ENCODE measurements around the gene TPCN2. TPM values are rescaled to one million over a fixed set of nuclear protein-coding genes. Genes with fewer than 3 reads are reported as not detected.

Gene TPCN2
- total RNA-seq, 1 donor from 2014 or later = 9.5 TPM

DNA sequence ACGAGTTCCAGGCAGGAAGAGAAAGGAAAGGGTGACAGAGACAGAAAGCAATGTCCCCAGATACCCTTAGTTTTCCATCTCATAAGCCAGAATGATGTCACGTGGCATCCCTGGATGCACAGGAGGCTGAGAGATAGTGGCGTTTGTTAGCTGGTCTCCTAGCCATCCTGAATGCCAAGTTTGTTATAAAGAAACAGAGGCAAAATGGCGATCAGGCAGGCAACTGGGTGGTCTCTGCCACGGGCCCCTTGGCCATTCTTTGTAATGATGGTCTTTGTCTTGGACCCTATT lies 112.3 kb downstream of the TPCN2 start:
- Histone ChIP-seq H3K9me3 (ENCODE audit: insufficient read depth, low read depth, low read length) (no peaks in the 10 kb centered on the region), H3K4me2 (ENCODE audit: low read length) (no peak overlapping the region), H3K9ac (ENCODE audit: low read length) (no peak overlapping the region), H3K79me2 (ENCODE audit: insufficient read depth, low read length) (no peaks in the 10 kb centered on the region), H2AFZ (ENCODE audit: low read depth, low read length) (peak overlapping the region; percentile 20), H3K27ac (ENCODE audit: low read depth, low read length) (no peak overlapping the region), H3K4me3 (ENCODE audit: insufficient read depth, low read depth, low read length) (no peak overlapping the region), H4K20me1 (ENCODE audit: insufficient read depth, low read length) (no peaks in the 10 kb centered on the region), H3K27me3 (ENCODE audit: insufficient read depth, low read length) (no peaks in the 10 kb centered on the region), H3K36me3 (ENCODE audit: insufficient read depth, low read length) (no peaks in the 10 kb centered on the region), H3K4me1 (ENCODE audit: insufficient read depth, low read length) (peaks cover 17% of the 10 kb centered on the region)
- H3K9me3 Mint-ChIP-seq (ENCODE audit: unreplicated experiment) = peaks cover 14% of the 10 kb centered on the region
- H3K27ac Mint-ChIP-seq (ENCODE audit: unreplicated experiment) = no peak overlapping the region
- no peak overlapping the region for H3K4me3 Mint-ChIP-seq (ENCODE audit: unreplicated experiment)
- H3K36me3 Mint-ChIP-seq (ENCODE audit: low read depth, unreplicated experiment) = peaks cover 3% of the 10 kb centered on the region
- FAIRE-seq (no peak), DNase-seq (ENCODE audit: low read depth) (no peak)
- no peak for TF ChIP-seq EZH2 (IDR thresholded peaks at IDR 0.05; ENCODE audit: insufficient read depth, low read length)
- no peak for TF ChIP-seq CTCF (IDR thresholded peaks at IDR 0.05; ENCODE audit: insufficient read depth, low read depth, low read length)
- peaks cover 45% of the 10 kb centered on the region for H3K27me3 Mint-ChIP-seq (ENCODE audit: low read depth, unreplicated experiment)
- no peaks in the 10 kb centered on the region for H3K4me1 Mint-ChIP-seq (ENCODE audit: low read depth, unreplicated experiment)

DNA sequence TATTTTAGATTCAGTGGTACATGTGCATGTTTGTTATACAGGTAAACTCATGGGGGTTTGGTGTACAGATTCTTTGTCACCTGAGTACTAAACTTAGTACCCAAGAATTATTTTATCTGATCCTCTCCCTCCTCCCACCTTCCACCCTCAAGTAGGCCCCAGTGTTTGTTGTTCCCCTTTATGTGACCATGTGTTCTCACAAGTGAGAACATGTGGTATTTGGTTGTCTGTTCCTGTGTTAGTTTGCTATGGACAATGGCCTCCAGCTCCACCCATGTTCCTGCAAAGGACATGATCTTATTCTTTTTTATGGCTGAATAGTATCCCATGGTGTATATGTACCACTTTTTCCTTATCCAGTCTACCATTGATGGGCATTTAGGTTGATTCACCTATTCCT lies 113.8 kb downstream of the TPCN2 start:
- Histone ChIP-seq H3K27me3 (ENCODE audit: insufficient read depth, low read length) (no peaks in the 10 kb centered on the region), H3K27ac (ENCODE audit: low read depth, low read length) (no peak overlapping the region), H3K79me2 (ENCODE audit: insufficient read depth, low read length) (no peaks in the 10 kb centered on the region), H2AFZ (ENCODE audit: low read depth, low read length) (no peak overlapping the region), H3K9ac (ENCODE audit: low read length) (no peak overlapping the region), H3K36me3 (ENCODE audit: insufficient read depth, low read length) (no peaks in the 10 kb centered on the region), H3K4me2 (ENCODE audit: low read length) (no peak overlapping the region), H3K9me3 (ENCODE audit: insufficient read depth, low read depth, low read length) (no peaks in the 10 kb centered on the region), H4K20me1 (ENCODE audit: insufficient read depth, low read length) (no peaks in the 10 kb centered on the region), H3K4me3 (ENCODE audit: insufficient read depth, low read depth, low read length) (no peak overlapping the region), H3K4me1 (ENCODE audit: insufficient read depth, low read length) (peaks cover 16% of the 10 kb centered on the region)
- Mint-ChIP-seq H3K4me1 (ENCODE audit: low read depth, unreplicated experiment) (peaks cover 7% of the 10 kb centered on the region), H3K27me3 (ENCODE audit: low read depth, unreplicated experiment) (peaks cover 43% of the 10 kb centered on the region), H3K9me3 (ENCODE audit: unreplicated experiment) (peaks cover 14% of the 10 kb centered on the region), H3K36me3 (ENCODE audit: low read depth, unreplicated experiment) (peaks cover 3% of the 10 kb centered on the region), H3K4me3 (ENCODE audit: unreplicated experiment) (no peak overlapping the region), H3K27ac (ENCODE audit: unreplicated experiment) (no peak overlapping the region)
- FAIRE-seq (no peak), DNase-seq (ENCODE audit: low read depth) (no peak)
- no peak for TF ChIP-seq CTCF (IDR thresholded peaks at IDR 0.05; ENCODE audit: insufficient read depth, low read depth, low read length)
- TF ChIP-seq EZH2 (IDR thresholded peaks at IDR 0.05; ENCODE audit: insufficient read depth, low read length) = no peak

DNA sequence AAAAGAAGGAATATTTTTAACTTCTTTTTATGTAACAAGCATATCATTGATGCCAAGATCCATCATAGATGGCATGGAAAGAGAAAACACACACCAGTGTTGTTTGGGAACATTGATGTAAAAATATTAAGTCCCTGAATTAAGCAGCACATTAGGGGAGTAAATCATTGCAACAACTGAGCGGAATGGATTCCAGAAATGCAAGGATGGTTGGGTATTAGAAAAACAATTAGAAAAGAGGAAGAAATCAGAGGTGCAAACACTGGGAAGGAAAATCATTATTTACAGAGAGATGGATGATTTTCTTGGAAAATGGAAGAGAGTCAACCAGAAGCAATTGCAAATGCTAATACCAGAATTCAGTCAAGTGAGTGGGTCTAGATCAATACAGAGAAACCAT lies 115.1 kb downstream of the TPCN2 start:
- Histone ChIP-seq H3K9me3 (ENCODE audit: insufficient read depth, low read depth, low read length) (no peaks in the 10 kb centered on the region), H3K9ac (ENCODE audit: low read length) (no peak overlapping the region), H4K20me1 (ENCODE audit: insufficient read depth, low read length) (no peaks in the 10 kb centered on the region), H3K79me2 (ENCODE audit: insufficient read depth, low read length) (no peaks in the 10 kb centered on the region), H2AFZ (ENCODE audit: low read depth, low read length) (no peak overlapping the region), H3K4me2 (ENCODE audit: low read length) (no peak overlapping the region), H3K4me3 (ENCODE audit: insufficient read depth, low read depth, low read length) (no peak overlapping the region), H3K27ac (ENCODE audit: low read depth, low read length) (no peak overlapping the region), H3K4me1 (ENCODE audit: insufficient read depth, low read length) (peaks cover 12% of the 10 kb centered on the region), H3K36me3 (ENCODE audit: insufficient read depth, low read length) (no peaks in the 10 kb centered on the region), H3K27me3 (ENCODE audit: insufficient read depth, low read length) (no peaks in the 10 kb centered on the region)
- peaks cover 7% of the 10 kb centered on the region for H3K4me1 Mint-ChIP-seq (ENCODE audit: low read depth, unreplicated experiment)
- H3K36me3 Mint-ChIP-seq (ENCODE audit: low read depth, unreplicated experiment) = peaks cover 3% of the 10 kb centered on the region
- DNase-seq (ENCODE audit: low read depth) (no peak), FAIRE-seq (no peak)
- TF ChIP-seq CTCF (IDR thresholded peaks at IDR 0.05; ENCODE audit: insufficient read depth, low read depth, low read length) = no peak
- TF ChIP-seq EZH2 (IDR thresholded peaks at IDR 0.05; ENCODE audit: insufficient read depth, low read length) = no peak
- H3K27me3 Mint-ChIP-seq (ENCODE audit: low read depth, unreplicated experiment) = peaks cover 38% of the 10 kb centered on the region
- no peak overlapping the region for H3K4me3 Mint-ChIP-seq (ENCODE audit: unreplicated experiment)
- H3K9me3 Mint-ChIP-seq (ENCODE audit: unreplicated experiment) = peaks cover 14% of the 10 kb centered on the region
- no peak overlapping the region for H3K27ac Mint-ChIP-seq (ENCODE audit: unreplicated experiment)
